Esophagus squamous epithelium (tissue), 5 donors: ENCODE data around the gene OSBPL10. TPM values are rescaled to one million over a fixed set of nuclear protein-coding genes. Genes with fewer than 3 reads are reported as not detected.

Experiments
- DNase-seq: peaks from one replicate; lab custom pipeline; 2025; lab: John Stamatoyannopoulos, UW
- H3K27ac ChIP-seq, 4 donors: fragments of 200-600 bp; sonication (generic); one replicate each; pipeline ENCODE4 v1.5.1; 2016 to 2019; ENCODE audit warnings: mild to moderate bottlenecking in 1 of 4
- H3K27me3 ChIP-seq, 4 donors: fragments of 200-600 bp; sonication (generic); 1 replicate in 3 of 4; 2 replicates in 1 of 4; pipeline versions ENCODE4 v1.5.1 to v1.6.0; 2017 to 2021; ENCODE audit warnings: antibody characterized with exemption in 1 of 4
- H3K36me3 ChIP-seq, 3 donors: fragments of 200-600 bp; sonication (generic); one replicate each; pipeline ENCODE4 v1.5.1; 2016 to 2019
- H3K4me1 ChIP-seq, 3 donors: fragments of 200-600 bp; sonication (generic); one replicate each; pipeline ENCODE4 v1.5.1; 2017 to 2019
- H3K4me3 ChIP-seq, 4 donors: fragments of 200-600 bp; sonication (generic); 1 replicate in 3 of 4; 2 replicates in 1 of 4; pipeline ENCODE4 v1.5.1; 2016 to 2019; ENCODE audit warnings: mild to moderate bottlenecking in 2 of 4, moderate library complexity in 1 of 4
- H3K9me3 ChIP-seq, 3 donors: fragments of 200-600 bp; sonication (generic); one replicate each; pipeline ENCODE4 v1.5.1; 2016 to 2019
- POLR2A ChIP-seq, 4 donors: fragments of 450-650 bp; IDR thresholded peaks; one replicate each; pipeline ENCODE4 v1.6.1; 2017; ENCODE audit warnings: antibody characterized with exemption in 4 of 4, mild to moderate bottlenecking in 4 of 4, moderate library complexity in 3 of 4
- WGBS, 2 donors: methylation state at CpG; one replicate each; pipeline ENCODE4 v1.1.5; 2018; 5-methylcytosine and 5-hydroxymethylcytosine counted together
- intact Hi-C: fragments of 100-400 bp; cut with DNase I; formaldehyde crosslinking; loops from one replicate; pipeline ENCODE4 v1.15.0; 2022
- total RNA-seq, 4 donors: library from RNA; depleted of rRNA; stranded (reverse); fragments of >200 nt; gene quantifications; one replicate each; pipeline ENCODE4 v1.1.0, GENCODE V29; 2016
- TF ChIP-seq, protein P1 (sequence below), 6 experiments: fragments of 450-650 bp in 4 of 6; fragments of 200-600 bp in 2 of 6; sonication (generic) in 2 of 6; IDR thresholded peaks; one replicate each; pipeline ENCODE4 v1.5.1; 2016 to 2019; ENCODE audit warnings: antibody characterized with exemption in 6 of 6, mild to moderate bottlenecking in 4 of 6, moderate library complexity in 4 of 6
- donor health status: DM: yes; HTN: yes; CAD: no.

Gene OSBPL10
- total RNA-seq, 4 donors from 2014 or later, result 13.8 to 65.3 (median 41.0) TPM

- TF ChIP-seq, protein P1, sequence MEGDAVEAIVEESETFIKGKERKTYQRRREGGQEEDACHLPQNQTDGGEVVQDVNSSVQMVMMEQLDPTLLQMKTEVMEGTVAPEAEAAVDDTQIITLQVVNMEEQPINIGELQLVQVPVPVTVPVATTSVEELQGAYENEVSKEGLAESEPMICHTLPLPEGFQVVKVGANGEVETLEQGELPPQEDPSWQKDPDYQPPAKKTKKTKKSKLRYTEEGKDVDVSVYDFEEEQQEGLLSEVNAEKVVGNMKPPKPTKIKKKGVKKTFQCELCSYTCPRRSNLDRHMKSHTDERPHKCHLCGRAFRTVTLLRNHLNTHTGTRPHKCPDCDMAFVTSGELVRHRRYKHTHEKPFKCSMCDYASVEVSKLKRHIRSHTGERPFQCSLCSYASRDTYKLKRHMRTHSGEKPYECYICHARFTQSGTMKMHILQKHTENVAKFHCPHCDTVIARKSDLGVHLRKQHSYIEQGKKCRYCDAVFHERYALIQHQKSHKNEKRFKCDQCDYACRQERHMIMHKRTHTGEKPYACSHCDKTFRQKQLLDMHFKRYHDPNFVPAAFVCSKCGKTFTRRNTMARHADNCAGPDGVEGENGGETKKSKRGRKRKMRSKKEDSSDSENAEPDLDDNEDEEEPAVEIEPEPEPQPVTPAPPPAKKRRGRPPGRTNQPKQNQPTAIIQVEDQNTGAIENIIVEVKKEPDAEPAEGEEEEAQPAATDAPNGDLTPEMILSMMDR (IDR thresholded peaks at IDR 0.05), result no peak
- no peak for TF ChIP-seq POLR2A (IDR thresholded peaks at IDR 0.05)
- no peak overlapping the region for H3K4me3 ChIP-seq
- intact Hi-C loops, result loop anchor here (10.0 kb wide), 1 partner anchor 532 kb away; no protein-coding TSS in a partner anchor
- no peak overlapping the region for H3K27ac ChIP-seq
- peaks cover 0 to 6% (median 0%) of the 10 kb centered on the region in 3 donors for H3K36me3 ChIP-seq
- peaks cover 0 to 31% (median 3%) of the 10 kb centered on the region in 3 donors for H3K4me1 ChIP-seq
- H3K9me3 ChIP-seq, result no peaks in the 10 kb centered on the region
- 73 to 78% methylated on average over 1 of the region's 1 CpG for WGBS, 2 donors
- H3K27me3 ChIP-seq, result no peaks in the 10 kb centered on the region
- DNase-seq, result no peak
Measured at GRCh38 chr3:31613177-31613576, 367.9 kb downstream of the OSBPL10 start.

Other genes with a start within 250 kb of the OSBPL10 start
- gene ZNF860, start 488 bp upstream of the OSBPL10 start, total RNA-seq, result 1 to 10 TPM; 2.5 to 7.2 (median 4.6) TPM
- 10 to 100 TPM; 20.1 to 70.0 (median 45.0) TPM for gene GPD1L, start 125.4 kb upstream of the OSBPL10 start, total RNA-seq